GM21381 (cell line): ENCODE results near the gene SSTR3.
"Not testable (repeated sequence)": the region's sequence is repeated elsewhere in the genome, so short reads cannot be mapped to it uniquely, and the experiment has no call there.

Experiments used
- ATAC-seq: cut with Tn5 transposase; IDR thresholded peaks from one replicate; pipeline ENCODE4 v1.9.1; 2021; ENCODE audit warnings: mild to moderate bottlenecking, moderate library complexity; ENCODE audit not compliant: unreplicated experiment

SSTR3 gene

GRCh38 chr22:37243402-37244113 is 31.3 kb upstream of the SSTR3 start:
- ATAC-seq, result peak; percentile 0

GRCh38 chr22:37242395-37242918 is 30.2 kb upstream of the SSTR3 start:
- ATAC-seq, result peak; percentile 59

GRCh38 chr22:37241351-37242142 is 29.3 kb upstream of the SSTR3 start:
- ATAC-seq, result no peak

- ATAC-seq, result no peak
Measured at GRCh38 chr22:37240941-37241320, 28.7 kb upstream of the SSTR3 start.

- no peak for ATAC-seq
Measured at GRCh38 chr22:37240240-37240940, 28.1 kb upstream of the SSTR3 start.

- ATAC-seq, result no peak
Measured at GRCh38 chr22:37239336-37240239, 27.3 kb upstream of the SSTR3 start.

GRCh38 chr22:37237371-37238268 is 25.3 kb upstream of the SSTR3 start:
- no peak for ATAC-seq

GRCh38 chr22:37235897-37236607 is 23.8 kb upstream of the SSTR3 start:
- no peak for ATAC-seq

GRCh38 chr22:37234736-37235711 is 22.7 kb upstream of the SSTR3 start:
- no peak for ATAC-seq

GRCh38 chr22:37233751-37234631 is 21.7 kb upstream of the SSTR3 start:
- ATAC-seq, result no peak

- not testable (repeated sequence) for ATAC-seq
Measured at GRCh38 chr22:37233371-37233750, 21.1 kb upstream of the SSTR3 start.

- ATAC-seq, result no peak
Measured at GRCh38 chr22:37232140-37232998, 20.1 kb upstream of the SSTR3 start.

- no peak for ATAC-seq
Measured at GRCh38 chr22:37231406-37232139, 19.3 kb upstream of the SSTR3 start.

- peak; percentile 42 for ATAC-seq
Measured at GRCh38 chr22:37230673-37231405, 18.6 kb upstream of the SSTR3 start.
